ENCODE results near the gene TSPEAR.

DNA sequence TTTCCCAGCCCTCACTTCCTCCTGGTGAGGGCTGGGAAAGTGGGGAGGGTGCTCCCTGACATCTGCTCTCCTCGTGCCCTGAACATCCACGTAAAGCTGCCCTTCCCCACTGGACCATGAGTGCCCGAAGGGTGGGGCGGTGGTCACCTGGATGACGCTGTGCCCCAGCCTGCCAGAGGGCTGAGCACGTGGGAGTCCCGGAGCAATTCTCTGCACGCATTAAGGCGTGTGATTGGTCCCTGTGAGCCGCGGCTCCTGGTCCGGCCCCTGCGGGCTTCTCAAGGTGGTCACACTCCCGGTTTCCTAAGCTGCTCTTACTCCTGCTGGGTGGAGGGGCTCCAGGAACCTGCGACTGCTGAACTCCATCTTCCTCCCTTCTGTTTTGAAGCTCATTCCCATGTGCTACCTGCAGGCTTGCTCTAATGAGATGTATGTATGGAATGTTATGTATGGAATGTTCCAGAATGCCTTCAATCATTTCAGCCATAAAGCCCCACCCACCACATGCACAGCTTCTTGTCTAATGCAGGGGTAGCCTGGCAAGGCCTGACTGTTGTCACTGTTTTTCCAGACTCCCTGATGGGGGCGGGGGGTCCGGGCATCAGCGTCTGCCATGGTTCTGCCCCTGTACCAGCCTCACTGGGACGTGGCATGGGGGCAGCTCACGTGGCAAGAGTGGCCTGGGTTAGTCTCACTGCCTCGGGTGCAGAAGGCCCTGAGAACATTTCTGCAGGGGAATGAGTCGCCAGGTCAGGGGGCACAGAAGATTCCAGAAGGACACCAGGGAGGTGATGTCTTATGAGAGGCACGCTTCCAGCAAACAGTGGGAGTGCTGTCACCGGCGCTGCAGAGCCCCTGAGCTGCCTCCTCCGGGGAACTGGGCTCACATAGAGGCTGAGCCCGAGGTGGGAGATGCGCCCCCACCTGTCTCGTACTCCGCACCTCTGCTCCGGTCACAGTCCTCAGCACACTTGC is 190.8 kb downstream of the TSPEAR start:
- no peak for TF ChIP-seq RXRA (CRISPR knock-in tag; IDR thresholded peaks at IDR 0.05)
- no peak for TF ChIP-seq ZNF12 (CRISPR knock-in tag; IDR thresholded peaks at IDR 0.05)
- no peak for TF ChIP-seq ZBTB42 (CRISPR knock-in tag; IDR thresholded peaks at IDR 0.05)
- TF ChIP-seq TOE1 (CRISPR knock-in tag; IDR thresholded peaks at IDR 0.05), result no peak
- TF ChIP-seq CHD4 (IDR thresholded peaks at IDR 0.05; ENCODE audit: borderline replicate concordance, low read length), result no peak
- TF ChIP-seq NFYB (CRISPR knock-in tag; IDR thresholded peaks at IDR 0.05), result no peak
- TF ChIP-seq CHD2 (IDR thresholded peaks at IDR 0.05; ENCODE audit: low read depth, low read length), result no peak
- TF ChIP-seq ZNF333 (CRISPR knock-in tag; IDR thresholded peaks at IDR 0.05; ENCODE audit: borderline replicate concordance), result no peak
- TF ChIP-seq TBP (CRISPR knock-in tag; IDR thresholded peaks at IDR 0.05), result no peak
- no peak for TF ChIP-seq NFE2 (CRISPR knock-in tag; IDR thresholded peaks at IDR 0.05)
- no peak for TF ChIP-seq CCAR2 (optimal IDR thresholded peaks at IDR 0.05; ENCODE audit: low read depth, low read length)
